ENCODE data around the gene SHH. TPM values are rescaled to one million over a fixed set of nuclear protein-coding genes. Genes with fewer than 3 reads are reported as not detected.
A peak's percentile ranks its signal among the peaks of the same experiment; 100 is the strongest.

SHH gene
- total RNA-seq, 8 experiments from 2014 or later = under 0.01 to 28.2 (median 0.14) TPM; not detected in 2

DNA sequence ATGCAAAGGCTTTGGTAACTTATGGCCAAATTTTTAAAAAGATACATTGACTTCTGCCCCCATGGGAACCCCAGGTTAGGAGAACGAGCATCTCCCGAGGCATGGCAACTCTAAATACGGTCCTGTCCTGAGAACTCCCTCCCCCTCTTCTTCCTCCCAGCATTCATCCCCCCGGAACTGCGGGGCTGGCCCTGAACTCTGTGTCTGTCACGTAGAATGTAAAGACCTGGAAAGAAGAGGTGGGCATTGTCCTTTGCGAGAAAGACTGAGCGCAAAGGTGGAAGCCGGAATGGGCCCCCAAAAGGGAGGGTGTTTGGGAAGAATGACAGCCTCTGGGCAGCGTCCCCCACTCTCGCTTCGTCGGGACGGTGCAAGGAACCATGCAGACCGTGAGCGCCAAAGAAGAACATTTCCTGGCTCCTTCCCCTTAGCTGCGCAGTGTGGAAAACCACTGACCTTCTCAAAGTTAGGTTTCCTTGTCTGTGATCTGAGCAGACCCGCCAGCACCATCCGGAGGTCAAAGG lies 21.0 kb downstream of the SHH start:
- ATAC-seq (replicated peaks in 6 of 8) = no peak
- no peak overlapping the region for H3K4me3 ChIP-seq
- WGBS, 10 experiments = 50 to 100% (median 72%) methylated on average over 1 to 14 of the region's 19 CpGs; no CpG with 5 or more reads in 3 of the 10 experiments
- H3K4me1 ChIP-seq (replicated peaks in 1 of 2) = peaks cover 0 to 2% of the 10 kb centered on the region in 2 donors
- H3K27ac ChIP-seq = no peak overlapping the region
- in situ Hi-C loops (cut with MboI; ENCODE audit: low pct_unique_long_range_greater_than_20kb in 2 of 9, low sequenced_read_pairs in 9 of 9, unreplicated experiment in 9 of 9) = loop anchor here in 3 of 9 experiments (10.0 to 25.0 kb wide), 2 partner anchors 1021 to 1024 kb away; no protein-coding TSS in a partner anchor

GRCh38 chr7:155790666-155791065 lies 21.6 kb downstream of the SHH start:
- WGBS, 10 experiments = 56 to 89% (median 65%) methylated on average over 1 to 8 of the region's 8 CpGs; no CpG with 5 or more reads in 1 of the 10 experiments
- Histone ChIP-seq H3K4me3 (no peak overlapping the region), H3K27ac (no peak overlapping the region), H3K4me1 (replicated peaks in 1 of 2) (peaks cover 0 to 2% of the 10 kb centered on the region in 2 donors)
- in situ Hi-C loops (cut with MboI; ENCODE audit: low pct_unique_long_range_greater_than_20kb in 2 of 9, low sequenced_read_pairs in 9 of 9, unreplicated experiment in 9 of 9) = loop anchor here in 3 of 9 experiments (10.0 to 25.0 kb wide), 2 partner anchors 1022 to 1024 kb away; no protein-coding TSS in a partner anchor
- no peak for ATAC-seq (replicated peaks in 6 of 8)

GRCh38 chr7:155789001-155789725 lies 23.1 kb downstream of the SHH start:
- ATAC-seq (replicated peaks in 6 of 8) = no peak
- WGBS, 10 experiments = 88 to 100% (median 100%) methylated on average over 1 to 8 of the region's 29 CpGs; no CpG with 5 or more reads in 3 of the 10 experiments
- in situ Hi-C loops (cut with MboI; ENCODE audit: low pct_unique_long_range_greater_than_20kb in 2 of 9, low sequenced_read_pairs in 9 of 9, unreplicated experiment in 9 of 9) = loop anchor here in 2 of 9 experiments (25.0 kb wide), 1 partner anchor 1023 kb away; no protein-coding TSS in a partner anchor
- H3K27ac ChIP-seq = no peak overlapping the region
- H3K4me1 ChIP-seq (replicated peaks in 1 of 2) = peaks cover 0 to 2% of the 10 kb centered on the region in 2 donors
- H3K4me3 ChIP-seq = no peak overlapping the region

DNA sequence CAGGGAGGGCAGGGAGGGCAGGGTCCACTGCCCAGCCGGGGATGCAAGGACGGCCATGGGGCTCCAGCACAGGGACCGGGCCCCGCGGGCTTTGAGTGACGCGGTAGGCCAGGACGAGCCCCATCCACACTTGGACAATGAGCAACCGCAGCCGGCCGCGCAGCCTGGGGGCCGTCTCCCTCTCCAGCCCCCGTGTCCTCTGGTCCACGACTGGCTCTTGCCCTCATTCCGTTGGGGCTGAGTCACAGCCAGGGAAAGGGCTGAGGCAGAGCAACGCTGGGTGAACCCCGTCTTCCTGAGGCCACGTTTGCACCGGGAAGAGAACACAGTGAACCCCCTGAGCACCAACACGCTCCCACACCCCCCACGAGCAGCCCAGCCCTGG lies 23.7 kb downstream of the SHH start:
- ATAC-seq (replicated peaks in 6 of 8) = no peak
- H3K4me1 ChIP-seq (replicated peaks in 1 of 2) = peaks cover 0 to 2% of the 10 kb centered on the region in 2 donors
- in situ Hi-C loops (cut with MboI; ENCODE audit: low pct_unique_long_range_greater_than_20kb in 2 of 9, low sequenced_read_pairs in 9 of 9, unreplicated experiment in 9 of 9) = loop anchor here in 2 of 9 experiments (25.0 kb wide), 1 partner anchor 1024 kb away; no protein-coding TSS in a partner anchor
- WGBS, 10 experiments = 100% methylated on average over 1 of the region's 22 CpGs; no CpG with 5 or more reads in 9 of the 10 experiments
- no peak overlapping the region for H3K4me3 ChIP-seq
- H3K27ac ChIP-seq = no peak overlapping the region

- Histone ChIP-seq H3K27ac (no peak overlapping the region), H3K4me3 (peak overlapping the region in 3 of 5 donors; percentile 6 to 27 (median 7)), H3K4me1 (replicated peaks in 1 of 2) (peaks cover 0 to 2% of the 10 kb centered on the region in 2 donors)
- in situ Hi-C loops (cut with MboI; ENCODE audit: low pct_unique_long_range_greater_than_20kb in 2 of 9, low sequenced_read_pairs in 9 of 9, unreplicated experiment in 9 of 9) = loop anchor here in 2 of 9 experiments (25.0 kb wide), 1 partner anchor 1025 kb away; no protein-coding TSS in a partner anchor
- peak; percentile 59 to 83 (median 77) for ATAC-seq (replicated peaks in 6 of 8)
- 0 to 10% (median 1%) methylated on average over 2 to 7 of the region's 68 CpGs; no CpG with 5 or more reads in 6 of the 10 experiments for WGBS, 10 experiments
Observed at GRCh38 chr7:155787171-155787851, 25.0 kb downstream of the SHH start.

DNA sequence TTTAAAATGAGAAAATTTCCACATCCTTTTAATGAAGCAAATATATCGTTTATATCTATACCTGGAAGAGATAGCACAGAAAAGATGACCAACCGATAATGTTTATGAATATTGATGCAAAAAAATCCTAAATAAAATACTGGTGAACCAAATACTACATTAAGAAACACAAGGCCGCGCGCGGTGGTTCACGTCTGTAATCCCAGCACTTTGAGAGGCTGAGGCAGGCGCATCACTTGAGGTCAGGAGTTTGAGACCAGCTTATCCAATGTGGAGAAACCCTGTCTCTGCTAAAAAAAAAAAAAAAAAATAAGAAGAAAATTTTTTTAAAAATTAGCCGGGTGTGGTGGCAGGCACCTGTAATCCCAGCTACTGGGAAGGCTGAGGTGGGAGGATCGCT lies 25.8 kb downstream of the SHH start:
- in situ Hi-C loops (cut with MboI; ENCODE audit: low pct_unique_long_range_greater_than_20kb in 2 of 9, low sequenced_read_pairs in 9 of 9, unreplicated experiment in 9 of 9) = loop anchor here in 2 of 9 experiments (25.0 kb wide), 1 partner anchor 1026 kb away; no protein-coding TSS in a partner anchor
- Histone ChIP-seq H3K27ac (no peak overlapping the region), H3K4me1 (replicated peaks in 1 of 2) (peaks cover 0 to 2% of the 10 kb centered on the region in 2 donors), H3K4me3 (no peak overlapping the region)
- WGBS, 10 experiments = 69 to 100% (median 85%) methylated on average over 3 to 10 of the region's 10 CpGs; no CpG with 5 or more reads in 1 of the 10 experiments
- ATAC-seq (replicated peaks in 6 of 8) = no peak

- WGBS, 10 experiments = 67 to 100% (median 83%) methylated on average over 1 to 7 of the region's 10 CpGs; no CpG with 5 or more reads in 6 of the 10 experiments
- H3K4me3 ChIP-seq = no peak overlapping the region
- no peak for ATAC-seq (replicated peaks in 6 of 8)
- no peak overlapping the region for H3K27ac ChIP-seq
- in situ Hi-C loops (cut with MboI; ENCODE audit: low pct_unique_long_range_greater_than_20kb in 2 of 9, low sequenced_read_pairs in 9 of 9, unreplicated experiment in 9 of 9) = loop anchor here in 2 of 9 experiments (25.0 kb wide), 1 partner anchor 1027 kb away; no protein-coding TSS in a partner anchor
- peaks cover 0 to 2% of the 10 kb centered on the region in 2 donors for H3K4me1 ChIP-seq (replicated peaks in 1 of 2)
Observed at GRCh38 chr7:155785536-155785935, 26.7 kb downstream of the SHH start.

DNA sequence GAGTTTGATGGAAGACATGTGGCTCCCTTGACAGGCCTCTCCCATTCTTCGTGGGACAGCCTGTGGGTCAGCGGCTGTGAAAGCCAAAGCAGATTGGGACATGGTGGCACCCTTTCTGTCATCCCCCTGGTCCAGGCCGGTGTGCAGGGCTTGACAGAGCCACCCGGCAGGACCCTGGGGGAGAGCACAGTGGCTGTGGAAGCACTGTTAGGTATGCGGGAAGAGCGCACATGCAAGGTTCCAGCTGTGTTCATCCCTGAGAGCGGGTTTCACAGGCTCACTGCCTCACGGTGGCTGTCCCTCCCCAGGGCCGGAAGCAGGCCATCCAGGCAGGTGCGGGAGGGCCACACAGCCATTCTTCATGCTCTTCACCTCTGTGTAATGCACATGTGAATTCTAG lies 29.8 kb downstream of the SHH start:
- Histone ChIP-seq H3K27ac (no peak overlapping the region), H3K4me3 (no peak overlapping the region), H3K4me1 (replicated peaks in 1 of 2) (peaks cover 0 to 2% of the 10 kb centered on the region in 2 donors)
- WGBS, 10 experiments = 80 to 93% (median 82%) methylated on average over 1 to 5 of the region's 10 CpGs; no CpG with 5 or more reads in 5 of the 10 experiments
- in situ Hi-C loops (cut with MboI; ENCODE audit: low pct_unique_long_range_greater_than_20kb in 2 of 9, low sequenced_read_pairs in 9 of 9, unreplicated experiment in 9 of 9) = loop anchor here in 2 of 9 experiments (25.0 kb wide), 1 partner anchor 1030 kb away; no protein-coding TSS in a partner anchor
- no peak for ATAC-seq (replicated peaks in 6 of 8)

- in situ Hi-C loops (cut with MboI; ENCODE audit: low pct_unique_long_range_greater_than_20kb in 2 of 9, low sequenced_read_pairs in 9 of 9, unreplicated experiment in 9 of 9) = loop anchor here in 2 of 9 experiments (25.0 kb wide), 1 partner anchor 1031 kb away; no protein-coding TSS in a partner anchor
- no peaks in the 10 kb centered on the region for H3K4me1 ChIP-seq (replicated peaks in 1 of 2)
- no peak overlapping the region for H3K4me3 ChIP-seq
- ATAC-seq (replicated peaks in 6 of 8) = no peak
- 91 to 100% (median 95%) methylated on average over 1 to 13 of the region's 20 CpGs; no CpG with 5 or more reads in 5 of the 10 experiments for WGBS, 10 experiments
- H3K27ac ChIP-seq = no peak overlapping the region
Observed at GRCh38 chr7:155781433-155781832, 30.8 kb downstream of the SHH start.

DNA sequence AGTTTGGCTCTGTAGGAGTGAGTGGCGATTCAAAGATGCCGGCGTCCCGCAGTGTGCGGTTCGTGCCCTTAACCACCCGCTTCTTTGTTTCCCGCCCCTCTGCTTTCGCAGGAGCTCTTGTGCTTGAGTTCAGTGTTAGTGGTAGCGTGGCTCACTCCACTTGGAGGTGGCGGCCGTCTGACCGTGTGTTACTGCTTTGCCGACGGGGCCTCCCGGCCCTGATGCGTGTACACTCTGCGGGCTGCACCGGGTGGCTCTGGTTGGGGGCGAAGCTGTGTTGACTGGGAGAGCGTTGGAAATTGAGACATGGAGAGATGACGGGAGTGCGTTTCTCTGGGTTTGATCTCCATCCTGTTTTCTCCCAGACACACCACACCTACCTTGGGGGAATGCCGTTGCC lies 31.4 kb downstream of the SHH start:
- in situ Hi-C loops (cut with MboI; ENCODE audit: low pct_unique_long_range_greater_than_20kb in 2 of 9, low sequenced_read_pairs in 9 of 9, unreplicated experiment in 9 of 9) = loop anchor here in 2 of 9 experiments (25.0 kb wide), 1 partner anchor 1031 kb away; no protein-coding TSS in a partner anchor
- Histone ChIP-seq H3K4me3 (no peak overlapping the region), H3K27ac (no peak overlapping the region), H3K4me1 (replicated peaks in 1 of 2) (no peaks in the 10 kb centered on the region)
- WGBS, 10 experiments = 81 to 100% (median 96%) methylated on average over 1 to 19 of the region's 24 CpGs; no CpG with 5 or more reads in 2 of the 10 experiments
- no peak for ATAC-seq (replicated peaks in 6 of 8)

DNA sequence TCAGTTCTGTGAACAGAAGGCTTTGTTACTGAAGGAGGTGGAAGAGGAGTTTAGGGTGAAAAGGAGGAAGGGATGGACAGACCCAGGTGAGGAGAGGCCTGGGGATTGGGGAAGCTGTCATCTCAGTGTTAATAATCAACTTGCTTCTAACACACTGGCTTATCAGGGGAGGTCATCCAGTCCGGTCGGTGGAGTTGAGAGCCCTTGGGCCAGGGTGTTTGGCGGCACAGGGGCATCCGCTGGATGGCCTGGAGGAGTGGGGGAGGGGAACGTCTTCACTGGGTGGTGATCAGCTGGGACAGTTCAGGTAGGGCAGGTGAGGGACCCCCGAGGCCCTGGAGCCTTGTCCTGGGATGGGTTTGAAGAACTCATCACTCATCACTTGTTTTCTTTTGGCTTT lies 33.9 kb downstream of the SHH start:
- no peak for ATAC-seq (replicated peaks in 6 of 8)
- in situ Hi-C loops (cut with MboI; ENCODE audit: low pct_unique_long_range_greater_than_20kb in 2 of 9, low sequenced_read_pairs in 9 of 9, unreplicated experiment in 9 of 9) = loop anchor here in 2 of 9 experiments (25.0 kb wide), 1 partner anchor 1034 kb away; no protein-coding TSS in a partner anchor
- 83 to 100% (median 90%) methylated on average over 1 to 6 of the region's 6 CpGs; no CpG with 5 or more reads in 5 of the 10 experiments for WGBS, 10 experiments

GRCh38 chr7:155776606-155777005 lies 35.7 kb downstream of the SHH start:
- no peak overlapping the region for H3K4me3 ChIP-seq
- in situ Hi-C loops (cut with MboI; ENCODE audit: low pct_unique_long_range_greater_than_20kb in 2 of 9, low sequenced_read_pairs in 9 of 9, unreplicated experiment in 9 of 9) = loop anchor here in 2 of 9 experiments (25.0 kb wide), 1 partner anchor 1036 kb away; no protein-coding TSS in a partner anchor
- H3K27ac ChIP-seq = no peak overlapping the region
- ATAC-seq (replicated peaks in 6 of 8) = no peak
- WGBS, 10 experiments = 89 to 100% (median 95%) methylated on average over 1 to 6 of the region's 8 CpGs; no CpG with 5 or more reads in 2 of the 10 experiments
- H3K4me1 ChIP-seq (replicated peaks in 1 of 2) = no peaks in the 10 kb centered on the region

More for the DNA sequence above, 33.9 kb downstream of the SHH start:
- no peak overlapping the region for H3K4me3 ChIP-seq
- no peak overlapping the region for H3K27ac ChIP-seq
- H3K4me1 ChIP-seq (replicated peaks in 1 of 2) = no peaks in the 10 kb centered on the region
